HepG2 (cell line): ENCODE results near the gene PLEKHA8. TPM values are rescaled to one million over a fixed set of nuclear protein-coding genes. Genes with fewer than 3 reads are reported as not detected.

Experiments used
- ATAC-seq: fragments of 200-7000 bp; cut with Tn5 transposase; 3 replicates; pipeline ENCODE4 v1.9.1; 2020; ENCODE audit warnings: mild to moderate bottlenecking, moderate library complexity
- BruUV-seq: library from RNA; stranded (reverse); fragments of 400-500 nt; replicated peaks from 2 replicates; lab custom pipeline; 2021; lab: Mats Ljungman, UMichigan
- CTCF ChIA-PET: fragments of 300-600 bp; formaldehyde crosslinking; extraction: SDS; loops from one replicate; lab custom pipeline; 2021; ENCODE audit warnings: low total read pairs, inconsistent platforms, low intra/inter-chr PET ratio; lab: Yijun Ruan, JAX
- POLR2A ChIA-PET: fragments of 350-600 bp; sonication (Branson Sonifier 250); formaldehyde crosslinking; loops from one replicate; lab custom pipeline; 2020; ENCODE audit warnings: antibody characterized with exemption, inconsistent platforms; lab: Yijun Ruan, JAX
- DNase-seq: peaks from one replicate; pipeline ENCODE4 v3.0.0-alpha.2; 2015; ENCODE audit warnings: low spot score
- FAIRE-seq: peaks from 3 replicates; lab custom pipeline; 2011; peaks lifted over from hg19 to GRCh38; lab: Jason Lieb, UNC
- H2AFZ ChIP-seq: one replicate; pipeline ENCODE4 v1.6.1; 2011; ENCODE audit warnings: low read length, inconsistent platforms
- H3K27ac ChIP-seq: fragments of 300-600 bp; 3 replicates; pipeline ENCODE4 v1.8.0; 2011; ENCODE audit warnings: mixed run types, mild to moderate bottlenecking, mixed read lengths, low read length, inconsistent platforms; ENCODE audit not compliant: insufficient read depth; ENCODE audit errors: extremely low read length
- H3K27me3 ChIP-seq, 2 experiments: fragments of 200-600 bp in 1 of 2; 2 replicates in 1 of 2; 3 replicates in 1 of 2; pipeline versions ENCODE4 v1.6.0 to v1.8.0; 2011; ENCODE audit warnings: low read length in 2 of 2, mild to moderate bottlenecking in 2 of 2, moderate library complexity in 2 of 2, inconsistent platforms in 1 of 2; ENCODE audit not compliant: insufficient read depth in 2 of 2, control insufficient read depth in 1 of 2
- H3K36me3 ChIP-seq, 2 experiments: fragments of 200-600 bp in 1 of 2; replicated peaks in 1 of 2; 2 replicates in 1 of 2; 3 replicates in 1 of 2; pipeline versions ENCODE4 v1.5.1 to v1.8.0; 2011; ENCODE audit warnings: low read length in 2 of 2, inconsistent platforms in 1 of 2; ENCODE audit not compliant: insufficient read depth in 2 of 2, control insufficient read depth in 1 of 2
- H3K4me1 ChIP-seq: 2 replicates; pipeline ENCODE4 v1.5.1; 2012; ENCODE audit warnings: low read length, inconsistent platforms; ENCODE audit not compliant: insufficient read depth
- H3K4me2 ChIP-seq: 2 replicates; pipeline ENCODE4 v1.6.0; 2011; ENCODE audit warnings: low read depth, low read length, inconsistent platforms
- H3K4me3 ChIP-seq, 3 experiments: fragments of 200-600 bp in 1 of 3; sonication (generic), shearing (Covaris generic) in 1 of 3; replicated peaks in 1 of 3; 2 replicates each; pipeline ENCODE4 v1.5.1; 2011 to 2016; ENCODE audit warnings: low read length in 3 of 3, inconsistent platforms in 2 of 3, low read depth in 2 of 3, mild to moderate bottlenecking in 2 of 3, control low read depth in 1 of 3, mixed read lengths in 1 of 3; ENCODE audit not compliant: insufficient read depth in 1 of 3
- H3K79me2 ChIP-seq: one replicate; pipeline ENCODE4 v1.6.1; 2011; ENCODE audit warnings: low read length, inconsistent platforms; ENCODE audit not compliant: insufficient read depth
- H3K9ac ChIP-seq: 2 replicates; pipeline ENCODE4 v1.6.0; 2011; ENCODE audit warnings: mild to moderate bottlenecking, low read depth, low read length, inconsistent platforms; ENCODE audit not compliant: insufficient read depth
- H3K9me3 ChIP-seq: 2 replicates; pipeline ENCODE4 v1.5.1; 2012; ENCODE audit warnings: mild to moderate bottlenecking, low read length
- H4K20me1 ChIP-seq: 2 replicates; pipeline ENCODE4 v1.6.0; 2011; ENCODE audit warnings: inconsistent platforms, mild to moderate bottlenecking, low read length, moderate library complexity; ENCODE audit not compliant: insufficient read depth
- ARNTL ChIP-seq: sonication (generic); formaldehyde crosslinking; IDR thresholded peaks from 2 replicates; pipeline ENCODE4 v1.4.0; 2020; ENCODE audit warnings: mild to moderate bottlenecking, missing genetic modification reagents
- GATAD1 ChIP-seq: IDR thresholded peaks from 2 replicates; pipeline ENCODE4 v1.6.1; 2016; ENCODE audit warnings: missing genetic modification reagents, missing compliant biosample characterization
- MEIS1 ChIP-seq: sonication (generic); formaldehyde crosslinking; IDR thresholded peaks from 2 replicates; pipeline ENCODE4 v1.9.0; 2021; ENCODE audit warnings: mild to moderate bottlenecking, missing genetic modification reagents, moderate library complexity, borderline replicate concordance
- RFXANK ChIP-seq: IDR thresholded peaks from 2 replicates; pipeline ENCODE4 v1.6.1; 2016
- SNRNP70 ChIP-seq: fragments of 200-400 bp; formaldehyde crosslinking; IDR thresholded peaks from 2 replicates; pipeline ENCODE4 v1.6.1; 2017; ENCODE audit warnings: mild to moderate bottlenecking, low read depth, low read length, moderate library complexity
- STAT6 ChIP-seq: sonication (generic); formaldehyde crosslinking; IDR thresholded peaks from 2 replicates; pipeline ENCODE4 v1.4.0; 2020; ENCODE audit warnings: missing genetic modification reagents, mild to moderate bottlenecking, borderline replicate concordance
- ZFP36L1 ChIP-seq: sonication (generic); formaldehyde crosslinking; IDR thresholded peaks from 2 replicates; pipeline ENCODE4 v1.8.0; 2022; ENCODE audit warnings: mild to moderate bottlenecking, missing genetic modification reagents, moderate library complexity
- ZNF12 ChIP-seq: sonication (generic); formaldehyde crosslinking; IDR thresholded peaks from 2 replicates; pipeline ENCODE4 v1.5.0; 2020; ENCODE audit warnings: missing genetic modification reagents
- ZNF326 ChIP-seq: sonication (generic); formaldehyde crosslinking; IDR thresholded peaks from 2 replicates; pipeline ENCODE4 v1.4.0; 2020; ENCODE audit warnings: missing genetic modification reagents, borderline replicate concordance
- ZNF382 ChIP-seq: sonication (generic); formaldehyde crosslinking; IDR thresholded peaks from 2 replicates; pipeline ENCODE4 v1.5.0; 2020; ENCODE audit warnings: missing genetic modification reagents, mild to moderate bottlenecking, borderline replicate concordance
- ZNF484 ChIP-seq: sonication (generic); formaldehyde crosslinking; IDR thresholded peaks from 2 replicates; pipeline ENCODE4 v1.5.1; 2020; ENCODE audit warnings: mild to moderate bottlenecking, low read depth, missing genetic modification reagents, borderline replicate concordance
- ZNF703 ChIP-seq: sonication (generic); formaldehyde crosslinking; IDR thresholded peaks from 2 replicates; pipeline ENCODE4 v1.5.1; 2020; ENCODE audit warnings: missing genetic modification reagents, mild to moderate bottlenecking, moderate library complexity, borderline replicate concordance
- ZNF776 ChIP-seq: sonication (generic); formaldehyde crosslinking; IDR thresholded peaks from 2 replicates; pipeline ENCODE4 v1.4.0; 2020; ENCODE audit warnings: mild to moderate bottlenecking, missing genetic modification reagents
- WGBS: methylation state at CpG from one replicate; pipeline ENCODE4 v1.1.6; 2017; ENCODE audit warnings: low lambda C conversion rate; 5-methylcytosine and 5-hydroxymethylcytosine counted together
- in situ Hi-C: cut with HindIII; loops from 2 replicates; pipeline ENCODE4 v1.10.0; 2017; ENCODE audit warnings: low pct_unique_long_range_greater_than_20kb; ENCODE audit not compliant: extremely low pct_ligation_motif_present
- intact Hi-C: fragments of 100-400 bp; cut with micrococcal nuclease; formaldehyde crosslinking; loops from one replicate; pipeline ENCODE4 v1.10.0; 2022; ENCODE audit not compliant: unreplicated experiment
- polyA plus RNA-seq, 8 experiments: library from polyadenylated mRNA; depleted of rRNA in 3 of 8; stranded (reverse) in 7 of 8; unstranded in 1 of 8; fragments of >200 nt; fragmentation: Illumina TruSeq in 4 of 8; extraction: Trizol in 4 of 8; gene quantifications; 2 replicates each; pipeline versions ENCODE4 v1.2.1 to v1.2.3, GENCODE V29; 2011 to 2016; ENCODE audit warnings: low read depth in 4 of 8, missing spikeins in 1 of 8, mixed read lengths in 1 of 8; ENCODE audit not compliant: insufficient read depth in 1 of 8
- total RNA-seq, 5 experiments: library from RNA; depleted of rRNA; stranded (reverse); fragments of >200 nt; fragmentation: Illumina TruSeq; extraction: Trizol; gene quantifications; 2 replicates each; pipeline ENCODE4 v1.2.3, GENCODE V29; 2016; ENCODE audit warnings: low read depth in 1 of 5
- TF ChIP-seq, protein P1 (sequence below): IDR thresholded peaks from 2 replicates; pipeline ENCODE4 v1.4.0; 2020; ENCODE audit warnings: mild to moderate bottlenecking, missing genetic modification reagents
- TF ChIP-seq, protein P2 (sequence below): sonication (generic); formaldehyde crosslinking; IDR thresholded peaks from 2 replicates; pipeline ENCODE4 v1.4.0; 2020; ENCODE audit warnings: missing genetic modification reagents

The PLEKHA8 gene
- total and polyA plus RNA-seq, 2 of the 13 experiments (the other 11 are each of a cell fraction or from before 2014, with no cell fraction given): 12.5 to 26.4 TPM

DNA sequence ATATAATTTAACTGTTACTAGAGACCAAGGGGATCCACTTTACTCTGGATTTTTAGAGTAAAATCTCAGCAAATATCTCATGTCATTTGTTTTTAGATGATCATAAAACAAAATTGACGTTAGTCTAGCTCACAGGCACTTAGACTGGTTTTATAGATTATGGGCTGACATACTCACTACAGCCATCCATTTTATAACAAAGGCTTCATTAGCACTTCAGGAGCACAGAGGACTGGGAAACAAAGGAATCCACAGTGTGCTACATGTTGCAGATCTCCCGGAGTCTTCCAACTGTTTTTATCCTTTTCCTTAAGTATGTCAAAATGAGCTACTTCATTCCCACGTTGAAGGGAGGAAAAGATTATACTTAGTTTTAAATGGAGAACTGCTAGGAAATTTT lies 22.7 kb upstream of the PLEKHA8 start:
- TF ChIP-seq STAT6 (CRISPR knock-in tag): no peak
- TF ChIP-seq SNRNP70: no peak
- no peak for TF ChIP-seq ARNTL (CRISPR knock-in tag)
- TF ChIP-seq RFXANK (CRISPR knock-in tag): no peak
- no peak for TF ChIP-seq ZNF382 (CRISPR knock-in tag)
- TF ChIP-seq ZNF703: no peak
- no peak for TF ChIP-seq ZNF326 (CRISPR knock-in tag)
- TF ChIP-seq MEIS1 (CRISPR knock-in tag): no peak
- TF ChIP-seq, protein P1, sequence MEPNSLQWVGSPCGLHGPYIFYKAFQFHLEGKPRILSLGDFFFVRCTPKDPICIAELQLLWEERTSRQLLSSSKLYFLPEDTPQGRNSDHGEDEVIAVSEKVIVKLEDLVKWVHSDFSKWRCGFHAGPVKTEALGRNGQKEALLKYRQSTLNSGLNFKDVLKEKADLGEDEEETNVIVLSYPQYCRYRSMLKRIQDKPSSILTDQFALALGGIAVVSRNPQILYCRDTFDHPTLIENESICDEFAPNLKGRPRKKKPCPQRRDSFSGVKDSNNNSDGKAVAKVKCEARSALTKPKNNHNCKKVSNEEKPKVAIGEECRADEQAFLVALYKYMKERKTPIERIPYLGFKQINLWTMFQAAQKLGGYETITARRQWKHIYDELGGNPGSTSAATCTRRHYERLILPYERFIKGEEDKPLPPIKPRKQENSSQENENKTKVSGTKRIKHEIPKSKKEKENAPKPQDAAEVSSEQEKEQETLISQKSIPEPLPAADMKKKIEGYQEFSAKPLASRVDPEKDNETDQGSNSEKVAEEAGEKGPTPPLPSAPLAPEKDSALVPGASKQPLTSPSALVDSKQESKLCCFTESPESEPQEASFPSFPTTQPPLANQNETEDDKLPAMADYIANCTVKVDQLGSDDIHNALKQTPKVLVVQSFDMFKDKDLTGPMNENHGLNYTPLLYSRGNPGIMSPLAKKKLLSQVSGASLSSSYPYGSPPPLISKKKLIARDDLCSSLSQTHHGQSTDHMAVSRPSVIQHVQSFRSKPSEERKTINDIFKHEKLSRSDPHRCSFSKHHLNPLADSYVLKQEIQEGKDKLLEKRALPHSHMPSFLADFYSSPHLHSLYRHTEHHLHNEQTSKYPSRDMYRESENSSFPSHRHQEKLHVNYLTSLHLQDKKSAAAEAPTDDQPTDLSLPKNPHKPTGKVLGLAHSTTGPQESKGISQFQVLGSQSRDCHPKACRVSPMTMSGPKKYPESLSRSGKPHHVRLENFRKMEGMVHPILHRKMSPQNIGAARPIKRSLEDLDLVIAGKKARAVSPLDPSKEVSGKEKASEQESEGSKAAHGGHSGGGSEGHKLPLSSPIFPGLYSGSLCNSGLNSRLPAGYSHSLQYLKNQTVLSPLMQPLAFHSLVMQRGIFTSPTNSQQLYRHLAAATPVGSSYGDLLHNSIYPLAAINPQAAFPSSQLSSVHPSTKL (CRISPR knock-in tag): no peak
- no peak for TF ChIP-seq GATAD1 (CRISPR knock-in tag)
- no peak for TF ChIP-seq ZNF776 (CRISPR knock-in tag)
- TF ChIP-seq, protein P2, sequence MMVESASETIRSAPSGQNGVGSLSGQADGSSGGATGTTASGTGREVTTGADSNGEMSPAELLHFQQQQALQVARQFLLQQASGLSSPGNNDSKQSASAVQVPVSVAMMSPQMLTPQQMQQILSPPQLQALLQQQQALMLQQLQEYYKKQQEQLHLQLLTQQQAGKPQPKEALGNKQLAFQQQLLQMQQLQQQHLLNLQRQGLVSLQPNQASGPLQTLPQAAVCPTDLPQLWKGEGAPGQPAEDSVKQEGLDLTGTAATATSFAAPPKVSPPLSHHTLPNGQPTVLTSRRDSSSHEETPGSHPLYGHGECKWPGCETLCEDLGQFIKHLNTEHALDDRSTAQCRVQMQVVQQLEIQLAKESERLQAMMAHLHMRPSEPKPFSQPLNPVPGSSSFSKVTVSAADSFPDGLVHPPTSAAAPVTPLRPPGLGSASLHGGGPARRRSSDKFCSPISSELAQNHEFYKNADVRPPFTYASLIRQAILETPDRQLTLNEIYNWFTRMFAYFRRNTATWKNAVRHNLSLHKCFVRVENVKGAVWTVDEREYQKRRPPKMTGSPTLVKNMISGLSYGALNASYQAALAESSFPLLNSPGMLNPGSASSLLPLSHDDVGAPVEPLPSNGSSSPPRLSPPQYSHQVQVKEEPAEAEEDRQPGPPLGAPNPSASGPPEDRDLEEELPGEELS (CRISPR knock-in tag): no peak
- no peak for TF ChIP-seq ZFP36L1
- no peak for TF ChIP-seq ZNF12 (CRISPR knock-in tag)
- TF ChIP-seq ZNF484 (CRISPR knock-in tag): no peak
- Histone ChIP-seq H3K9ac (no peak overlapping the region), H3K9me3 (no peaks in the 10 kb centered on the region), H3K4me1 (peaks cover 10% of the 10 kb centered on the region; the same call in 1 of the 2 replicates), H3K36me3 (no peaks in the 10 kb centered on the region), H2AFZ (no peak overlapping the region), H3K4me3 (no peak overlapping the region), H3K79me2 (no peaks in the 10 kb centered on the region), H3K27ac (no peak overlapping the region), H3K4me2 (no peak overlapping the region), H4K20me1 (no peaks in the 10 kb centered on the region), H3K27me3 (no peaks in the 10 kb centered on the region)
- BruUV-seq: no TSS peak
- in situ Hi-C loops: no loop called here
- intact Hi-C loops: no loop called here
- 65% methylated on average over 3 of the region's 3 CpGs for WGBS
- ATAC-seq (no peak), DNase-seq (no peak), FAIRE-seq (no peak)
- ChIA-PET POLR2A (no interaction called here), CTCF (no interaction called here)
